KMS-11 (cell line): ENCODE data around the gene NKAIN2.

Experiments
- H2AFZ ChIP-seq: fragments of 200-600 bp; sonication (generic); 2 replicates; pipeline ENCODE4 v1.6.1; 2016; ENCODE audit warnings: antibody characterized with exemption, mixed run types, low read depth
- H3K27ac ChIP-seq: fragments of 200-600 bp; sonication (generic); 2 replicates; pipeline ENCODE4 v1.6.1; 2016; ENCODE audit warnings: mild to moderate bottlenecking, mixed run types
- H3K27me3 ChIP-seq: fragments of 200-600 bp; sonication (generic); 2 replicates; pipeline ENCODE4 v1.6.1; 2017; ENCODE audit warnings: mild to moderate bottlenecking, low read depth, mixed run types, moderate library complexity; ENCODE audit not compliant: insufficient read depth
- H3K36me3 ChIP-seq: fragments of 200-600 bp; sonication (generic); 2 replicates; pipeline ENCODE4 v1.6.1; 2017; ENCODE audit warnings: mild to moderate bottlenecking, mixed run types; ENCODE audit not compliant: insufficient read depth
- H3K4me1 ChIP-seq: fragments of 200-600 bp; sonication (generic); 2 replicates; pipeline ENCODE4 v1.6.1; 2016; ENCODE audit warnings: mild to moderate bottlenecking, low read depth, mixed run types; ENCODE audit not compliant: poor library complexity, severe bottlenecking
- H3K4me2 ChIP-seq: fragments of 200-600 bp; sonication (generic); 2 replicates; pipeline ENCODE4 v1.7.0; 2016; ENCODE audit warnings: mild to moderate bottlenecking, mixed run types
- H3K4me3 ChIP-seq: fragments of 200-600 bp; sonication (generic); IDR thresholded peaks from 2 replicates; pipeline ENCODE4 v1.6.1; 2017; ENCODE audit warnings: low read depth, low read length, mixed read lengths; ENCODE audit not compliant: insufficient read depth
- H3K79me2 ChIP-seq: fragments of 200-600 bp; sonication (generic); 2 replicates; pipeline ENCODE4 v1.6.1; 2016; ENCODE audit warnings: low read depth, mixed run types; ENCODE audit not compliant: insufficient read depth
- H3K9ac ChIP-seq: fragments of 200-600 bp; sonication (generic); 2 replicates; pipeline ENCODE4 v1.6.1; 2016; ENCODE audit warnings: mild to moderate bottlenecking, mixed run types
- H4K20me1 ChIP-seq: fragments of 200-600 bp; sonication (generic); 2 replicates; pipeline ENCODE4 v1.6.1; 2016; ENCODE audit warnings: mild to moderate bottlenecking, mixed run types; ENCODE audit not compliant: insufficient read depth
- TF ChIP-seq, protein P1 (sequence below): fragments of 200-600 bp; sonication (generic); conservative IDR thresholded peaks from 2 replicates; pipeline ENCODE4 v1.6.1; 2017; ENCODE audit warnings: low read depth, mild to moderate bottlenecking, antibody characterized with exemption, low read length, moderate library complexity, mixed read lengths

The NKAIN2 gene

DNA sequence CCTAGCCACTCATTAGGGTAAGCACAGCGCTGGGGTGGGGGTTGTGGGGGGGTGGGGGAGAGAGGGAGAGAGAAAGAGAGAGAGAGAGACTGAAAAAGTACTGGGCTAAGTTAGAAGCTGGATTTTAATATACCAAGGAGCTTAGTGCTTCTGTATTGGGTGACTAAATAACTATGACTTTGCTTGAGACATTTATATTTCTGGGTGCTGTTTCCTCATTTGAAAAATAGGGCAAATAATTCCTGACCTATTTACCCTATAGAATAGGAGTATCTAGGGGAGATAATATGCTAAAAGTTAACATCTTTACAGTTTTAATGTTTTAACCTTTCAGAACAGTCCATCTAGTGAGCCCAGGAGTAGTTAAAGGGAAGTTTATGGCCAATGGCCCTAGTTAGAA lies 7.7 kb downstream of the NKAIN2 start:
- Histone ChIP-seq H3K4me3 (no peak overlapping the region), H3K27me3 (no peaks in the 10 kb centered on the region), H3K4me2 (no peak overlapping the region), H3K27ac (no peak overlapping the region), H3K36me3 (no peaks in the 10 kb centered on the region), H3K79me2 (no peaks in the 10 kb centered on the region), H4K20me1 (no peaks in the 10 kb centered on the region), H3K4me1 (peaks cover 12% of the 10 kb centered on the region), H3K9ac (no peak overlapping the region), H2AFZ (no peak overlapping the region)
- TF ChIP-seq, protein P1, sequence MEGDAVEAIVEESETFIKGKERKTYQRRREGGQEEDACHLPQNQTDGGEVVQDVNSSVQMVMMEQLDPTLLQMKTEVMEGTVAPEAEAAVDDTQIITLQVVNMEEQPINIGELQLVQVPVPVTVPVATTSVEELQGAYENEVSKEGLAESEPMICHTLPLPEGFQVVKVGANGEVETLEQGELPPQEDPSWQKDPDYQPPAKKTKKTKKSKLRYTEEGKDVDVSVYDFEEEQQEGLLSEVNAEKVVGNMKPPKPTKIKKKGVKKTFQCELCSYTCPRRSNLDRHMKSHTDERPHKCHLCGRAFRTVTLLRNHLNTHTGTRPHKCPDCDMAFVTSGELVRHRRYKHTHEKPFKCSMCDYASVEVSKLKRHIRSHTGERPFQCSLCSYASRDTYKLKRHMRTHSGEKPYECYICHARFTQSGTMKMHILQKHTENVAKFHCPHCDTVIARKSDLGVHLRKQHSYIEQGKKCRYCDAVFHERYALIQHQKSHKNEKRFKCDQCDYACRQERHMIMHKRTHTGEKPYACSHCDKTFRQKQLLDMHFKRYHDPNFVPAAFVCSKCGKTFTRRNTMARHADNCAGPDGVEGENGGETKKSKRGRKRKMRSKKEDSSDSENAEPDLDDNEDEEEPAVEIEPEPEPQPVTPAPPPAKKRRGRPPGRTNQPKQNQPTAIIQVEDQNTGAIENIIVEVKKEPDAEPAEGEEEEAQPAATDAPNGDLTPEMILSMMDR: no peak

DNA sequence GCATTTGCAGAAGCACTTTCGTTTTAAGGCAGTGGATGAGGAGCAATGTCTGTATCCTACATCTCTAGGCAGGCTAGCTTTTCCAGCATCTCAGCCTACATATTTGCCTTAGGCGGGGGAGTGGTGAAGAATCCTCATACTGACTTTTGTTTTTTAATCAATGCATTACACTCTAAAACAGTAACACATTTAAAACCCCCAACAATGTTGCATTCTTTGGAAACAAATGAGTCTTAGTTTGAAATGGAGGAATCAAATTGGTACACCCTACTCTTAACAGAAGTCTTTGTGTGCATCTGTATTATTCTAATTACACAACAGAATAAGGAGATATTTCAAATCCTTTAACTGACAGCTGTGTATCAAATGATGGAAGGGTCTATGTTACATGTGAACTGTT lies 9.0 kb downstream of the NKAIN2 start:
- H3K4me2 ChIP-seq: no peak overlapping the region
- no peaks in the 10 kb centered on the region for H3K79me2 ChIP-seq
- H3K27ac ChIP-seq: no peak overlapping the region
- H3K4me3 ChIP-seq: no peak overlapping the region
- H3K9ac ChIP-seq: no peak overlapping the region
- TF ChIP-seq, protein P1: no peak
- H2AFZ ChIP-seq: no peak overlapping the region
- H3K36me3 ChIP-seq: no peaks in the 10 kb centered on the region
- H3K4me1 ChIP-seq: peaks cover 12% of the 10 kb centered on the region
- H3K27me3 ChIP-seq: no peaks in the 10 kb centered on the region
- H4K20me1 ChIP-seq: no peaks in the 10 kb centered on the region

DNA sequence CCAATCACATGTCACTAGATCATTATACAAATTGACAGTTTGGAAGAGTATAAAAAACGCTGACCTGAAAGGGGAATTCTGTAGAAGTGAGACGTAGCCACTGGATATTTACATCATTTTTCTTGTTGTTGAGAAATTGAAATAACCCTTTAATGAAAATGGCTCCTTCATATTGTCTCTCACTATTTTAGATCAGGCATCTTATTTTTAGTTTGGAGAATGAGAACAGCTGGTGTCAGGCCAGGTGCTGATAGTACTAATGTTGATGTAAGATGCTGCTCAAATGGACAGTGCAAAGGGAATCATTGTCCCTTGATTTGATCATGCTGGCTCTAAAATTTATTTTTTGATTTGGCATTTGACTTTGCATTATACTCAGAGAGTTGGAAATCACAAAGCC lies 17.4 kb downstream of the NKAIN2 start:
- Histone ChIP-seq H3K4me3 (no peak overlapping the region), H2AFZ (no peak overlapping the region), H3K79me2 (no peaks in the 10 kb centered on the region), H3K27ac (no peak overlapping the region), H3K27me3 (no peaks in the 10 kb centered on the region), H4K20me1 (no peaks in the 10 kb centered on the region), H3K36me3 (no peaks in the 10 kb centered on the region), H3K4me1 (no peaks in the 10 kb centered on the region), H3K4me2 (no peak overlapping the region), H3K9ac (no peak overlapping the region)
- TF ChIP-seq, protein P1: no peak

DNA sequence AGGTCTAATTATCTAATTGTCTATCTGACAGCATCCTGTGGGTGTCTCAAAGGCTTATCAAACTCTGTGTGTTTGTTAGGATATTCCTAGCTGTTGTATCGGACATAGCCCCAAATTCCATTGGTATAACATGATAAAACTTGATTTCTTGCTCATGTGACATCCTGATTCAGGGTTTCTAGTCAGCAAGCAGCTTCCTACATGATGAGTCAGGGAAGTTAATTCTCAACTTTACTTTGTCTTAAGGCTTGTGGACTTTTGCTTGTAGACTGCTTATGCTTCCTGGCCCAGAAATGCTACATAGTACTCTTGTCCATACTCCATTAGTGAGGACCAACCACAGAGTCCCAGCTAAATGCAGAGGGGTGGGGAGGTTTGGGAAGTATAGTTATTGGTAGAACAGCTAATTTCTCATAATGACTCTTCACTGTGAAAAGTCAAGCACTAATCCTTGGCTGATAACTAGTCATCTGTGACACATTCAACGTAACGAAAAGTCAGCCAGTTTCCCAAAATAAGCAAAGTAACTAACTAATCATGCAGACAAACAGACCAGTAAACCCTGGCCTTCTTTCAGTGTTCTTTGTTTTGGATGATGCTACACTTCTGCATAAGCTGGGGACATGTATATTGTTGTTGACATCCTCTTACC lies 25.8 kb downstream of the NKAIN2 start:
- H3K4me1 ChIP-seq: no peaks in the 10 kb centered on the region
- H3K79me2 ChIP-seq: no peaks in the 10 kb centered on the region
- no peaks in the 10 kb centered on the region for H4K20me1 ChIP-seq
- H3K4me3 ChIP-seq: no peak overlapping the region
- no peaks in the 10 kb centered on the region for H3K27me3 ChIP-seq
- H2AFZ ChIP-seq: no peak overlapping the region
- H3K4me2 ChIP-seq: no peak overlapping the region
- TF ChIP-seq, protein P1: no peak
- no peak overlapping the region for H3K9ac ChIP-seq
- no peak overlapping the region for H3K27ac ChIP-seq
- no peaks in the 10 kb centered on the region for H3K36me3 ChIP-seq
